Thyroid gland (tissue), 4 donors: ENCODE data around the gene CAMKMT.

Experiments
- POLR2A ChIP-seq, 2 donors: fragments of 450-650 bp; IDR thresholded peaks; one replicate each; pipeline ENCODE4 v1.6.1; 2017; ENCODE audit warnings: antibody characterized with exemption in 2 of 2, mild to moderate bottlenecking in 2 of 2, moderate library complexity in 1 of 2
- TF ChIP-seq, protein P1 (sequence below), 6 experiments: fragments of 200-600 bp in 3 of 6; fragments of 450-650 bp in 3 of 6; sonication (generic) in 3 of 6; IDR thresholded peaks; one replicate each; pipeline ENCODE4 v1.5.1; 2016 to 2019; ENCODE audit warnings: antibody characterized with exemption in 6 of 6, mild to moderate bottlenecking in 2 of 6, inconsistent platforms in 1 of 6, moderate library complexity in 1 of 6

DNA sequence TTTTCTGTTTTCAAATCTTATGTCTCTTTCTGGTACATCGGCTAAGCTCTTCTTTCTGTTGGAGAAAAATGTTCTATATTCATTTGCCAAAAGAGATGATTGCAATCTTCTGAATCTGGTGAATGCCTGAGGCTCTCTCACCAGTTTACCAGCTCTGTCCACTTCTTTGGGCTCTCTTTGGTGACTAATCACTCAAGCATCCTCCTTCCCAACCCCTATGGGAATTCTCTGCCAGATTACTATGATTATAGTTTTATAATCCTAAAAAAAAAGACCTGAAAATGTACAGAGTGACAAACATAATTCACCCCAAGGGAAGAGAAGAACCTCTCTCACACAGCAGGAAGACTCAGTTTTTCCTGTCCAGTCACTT is 187.3 kb downstream of the CAMKMT start:
- TF ChIP-seq, protein P1, sequence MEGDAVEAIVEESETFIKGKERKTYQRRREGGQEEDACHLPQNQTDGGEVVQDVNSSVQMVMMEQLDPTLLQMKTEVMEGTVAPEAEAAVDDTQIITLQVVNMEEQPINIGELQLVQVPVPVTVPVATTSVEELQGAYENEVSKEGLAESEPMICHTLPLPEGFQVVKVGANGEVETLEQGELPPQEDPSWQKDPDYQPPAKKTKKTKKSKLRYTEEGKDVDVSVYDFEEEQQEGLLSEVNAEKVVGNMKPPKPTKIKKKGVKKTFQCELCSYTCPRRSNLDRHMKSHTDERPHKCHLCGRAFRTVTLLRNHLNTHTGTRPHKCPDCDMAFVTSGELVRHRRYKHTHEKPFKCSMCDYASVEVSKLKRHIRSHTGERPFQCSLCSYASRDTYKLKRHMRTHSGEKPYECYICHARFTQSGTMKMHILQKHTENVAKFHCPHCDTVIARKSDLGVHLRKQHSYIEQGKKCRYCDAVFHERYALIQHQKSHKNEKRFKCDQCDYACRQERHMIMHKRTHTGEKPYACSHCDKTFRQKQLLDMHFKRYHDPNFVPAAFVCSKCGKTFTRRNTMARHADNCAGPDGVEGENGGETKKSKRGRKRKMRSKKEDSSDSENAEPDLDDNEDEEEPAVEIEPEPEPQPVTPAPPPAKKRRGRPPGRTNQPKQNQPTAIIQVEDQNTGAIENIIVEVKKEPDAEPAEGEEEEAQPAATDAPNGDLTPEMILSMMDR (IDR thresholded peaks at IDR 0.05) = no peak
- no peak for TF ChIP-seq POLR2A (IDR thresholded peaks at IDR 0.05)
